Hematopoietic multipotent progenitor cell treated with erythropoietin and hydrocortisone succinate and interleukin-3 and kit ligand, for 8 days (in vitro differentiated cells): Measurements from ENCODE around the gene ASTN2.

Source experiments
- DNase-seq: peaks from one replicate; pipeline ENCODE4 v3.0.0-alpha.2; 2015

The ASTN2 gene

GRCh38 chr9:117414220-117414905 lies 494 bp downstream of the ASTN2 start:
- DNase-seq: no peak

GRCh38 chr9:117413346-117414219 lies 1.3 kb downstream of the ASTN2 start:
- DNase-seq: no peak

DNA sequence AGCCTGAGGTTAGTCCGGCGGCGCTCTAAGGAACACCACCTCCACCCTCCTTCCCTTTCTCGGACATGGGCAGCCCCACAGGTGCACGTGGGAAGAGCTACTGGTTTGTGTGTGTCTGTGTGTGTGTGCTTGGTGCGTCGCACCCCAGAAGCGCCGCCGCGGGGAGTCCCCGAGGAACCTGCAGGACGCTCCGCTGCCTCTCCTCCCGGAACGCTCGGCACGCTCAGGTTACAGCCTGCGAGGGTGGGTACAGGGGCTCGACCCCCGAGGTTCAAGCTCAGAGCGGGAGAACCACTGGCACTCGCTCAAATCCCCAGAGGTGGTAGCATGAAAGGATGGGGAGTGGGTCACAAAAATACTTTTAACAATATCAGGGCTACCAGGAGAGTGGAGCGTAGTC lies 2.0 kb downstream of the ASTN2 start:
- no peak for DNase-seq

GRCh38 chr9:117412006-117412715 lies 2.7 kb downstream of the ASTN2 start:
- no peak for DNase-seq

DNA sequence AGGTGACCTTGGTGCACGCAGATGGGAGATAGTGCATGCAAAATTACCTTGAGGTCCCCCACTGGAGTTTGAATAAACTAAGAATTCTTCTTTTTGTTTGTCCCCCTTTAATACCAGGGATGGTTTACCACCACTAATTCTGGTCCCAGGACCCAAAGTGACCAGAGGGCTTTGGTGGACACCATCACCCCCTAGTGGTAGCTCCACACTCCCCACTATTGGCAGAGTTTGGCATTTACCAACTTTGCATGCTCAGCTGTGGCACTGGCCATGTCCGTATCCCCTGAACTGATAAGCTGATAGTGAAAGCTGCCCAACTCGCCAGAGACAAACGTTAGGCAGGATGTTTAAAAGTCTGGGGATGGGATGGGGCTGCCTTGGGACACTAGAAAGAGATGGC lies 3.3 kb downstream of the ASTN2 start:
- peak; percentile 39 for DNase-seq

GRCh38 chr9:117409321-117409720 lies 5.5 kb downstream of the ASTN2 start:
- no peak for DNase-seq

- DNase-seq: no peak
Measured at GRCh38 chr9:117407436-117408022, 7.3 kb downstream of the ASTN2 start.

DNA sequence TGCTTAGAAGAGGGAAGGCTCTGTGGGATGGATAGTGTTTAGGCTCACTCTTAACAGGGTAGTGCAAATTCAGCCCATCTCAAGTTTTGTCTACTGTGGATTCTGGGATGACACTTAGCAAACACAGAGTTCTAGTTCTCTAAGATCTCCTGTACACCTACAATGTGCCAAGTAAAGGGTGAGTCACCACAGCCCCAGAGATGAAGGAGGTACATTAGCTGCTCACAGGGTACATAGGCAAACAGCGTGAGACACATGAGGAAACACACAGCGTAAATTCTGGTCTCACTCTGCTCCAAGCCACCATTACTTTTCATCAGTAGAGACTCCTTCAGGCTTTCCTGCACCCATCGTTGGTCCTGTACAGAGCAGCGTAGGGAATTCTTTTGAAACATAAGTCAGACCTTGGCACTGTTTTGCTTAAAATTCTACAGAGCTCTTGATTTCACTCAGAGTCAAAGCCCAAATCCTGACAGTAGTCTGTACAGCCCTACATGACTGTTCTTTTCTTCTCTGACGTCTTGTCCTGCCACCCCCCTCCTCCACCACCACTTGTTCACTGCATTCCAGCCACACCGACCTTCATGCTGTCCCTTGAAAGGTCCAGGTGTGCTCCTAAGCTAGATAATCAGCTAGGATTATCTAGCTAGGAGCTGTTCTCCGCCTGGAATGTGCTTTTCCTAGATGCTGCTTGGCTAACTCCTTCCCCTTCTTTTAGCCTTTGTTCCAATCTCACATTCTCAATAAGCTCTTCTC lies 8.7 kb downstream of the ASTN2 start:
- DNase-seq: no peak

DNA sequence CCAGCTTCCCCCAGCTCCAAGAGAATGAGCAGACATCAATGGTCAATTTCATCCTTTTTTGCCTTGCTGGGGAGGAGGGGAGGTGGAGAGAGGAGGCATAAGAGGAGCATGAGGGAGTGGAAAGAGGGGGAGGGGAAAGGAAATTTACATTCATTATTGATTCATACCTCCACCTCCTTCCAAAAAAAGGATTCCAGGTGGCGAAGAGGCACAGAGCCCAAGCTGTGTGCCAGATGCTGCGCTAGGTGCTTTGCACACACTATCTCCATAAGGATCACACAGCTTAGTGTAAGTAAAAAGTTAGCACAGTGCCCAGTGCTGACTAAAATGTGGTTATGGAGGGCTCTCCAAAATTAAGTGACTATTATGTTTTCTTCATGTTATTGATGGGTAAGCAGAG lies 11.0 kb downstream of the ASTN2 start:
- DNase-seq: no peak

GRCh38 chr9:117403403-117403811 lies 11.4 kb downstream of the ASTN2 start:
- DNase-seq: no peak

- no peak for DNase-seq
Measured at GRCh38 chr9:117400171-117400570, 14.7 kb downstream of the ASTN2 start.

DNA sequence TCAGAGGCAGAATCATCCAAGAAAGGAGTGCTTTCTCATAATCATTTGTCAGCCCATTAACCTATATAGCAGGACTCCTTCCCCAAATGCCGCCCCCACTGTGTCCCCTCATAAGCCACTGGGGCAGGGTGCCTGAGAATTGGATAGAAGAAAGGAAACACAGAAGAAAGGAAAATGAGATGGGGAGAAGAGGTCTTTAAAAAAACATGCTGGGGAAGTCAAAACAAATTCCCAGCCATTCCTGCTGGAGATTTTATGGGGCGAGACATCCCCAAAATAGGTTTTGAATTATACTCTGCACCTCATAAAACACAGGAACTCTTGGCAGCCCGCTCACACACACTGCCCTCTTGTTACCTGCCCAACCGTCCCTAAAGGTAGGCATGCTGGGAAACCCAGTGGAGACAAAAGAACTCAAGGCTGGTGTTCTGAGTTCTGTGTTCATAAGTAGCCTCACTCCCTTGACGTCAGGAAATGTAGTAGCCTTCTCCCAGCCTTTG lies 19.7 kb downstream of the ASTN2 start:
- no peak for DNase-seq

DNA sequence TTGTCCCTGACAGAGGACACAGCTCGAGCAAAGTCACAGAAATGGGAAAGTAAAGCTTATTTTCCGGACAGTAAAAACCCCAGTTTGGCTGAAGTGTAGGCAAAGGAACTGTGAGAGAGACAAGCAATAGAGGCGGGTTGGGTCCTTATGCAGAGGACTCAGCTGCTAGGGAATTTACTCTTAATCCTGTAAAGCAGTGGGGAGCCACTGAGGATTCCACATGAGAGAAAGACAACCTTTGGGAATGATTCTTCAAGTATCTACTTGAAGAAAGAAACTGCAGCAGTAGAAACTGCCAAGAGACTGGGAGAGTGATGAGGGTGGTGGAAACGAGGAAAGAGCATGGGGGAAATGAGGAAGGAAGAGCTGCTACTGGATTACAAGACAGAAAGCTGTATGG lies 20.2 kb downstream of the ASTN2 start:
- DNase-seq: no peak

DNA sequence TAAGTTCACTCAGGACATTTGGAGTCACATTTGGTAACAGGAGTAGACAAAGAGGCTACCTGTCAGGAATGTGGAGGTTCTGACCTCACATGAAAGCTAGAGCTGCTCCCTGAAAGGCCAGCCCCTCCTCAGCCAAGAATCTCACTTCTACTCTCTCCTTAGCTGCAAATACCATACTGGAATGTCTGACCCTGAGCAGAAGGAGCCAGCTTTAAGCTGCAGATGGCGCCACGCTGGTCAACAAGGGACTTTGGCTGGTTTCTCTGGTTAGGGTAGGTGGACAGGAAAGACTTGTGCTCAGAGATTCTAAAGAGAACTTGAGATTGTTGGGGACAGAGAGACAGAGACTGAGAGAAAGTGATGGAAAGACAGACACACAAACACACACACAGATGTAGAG lies 21.9 kb downstream of the ASTN2 start:
- DNase-seq: no peak

DNA sequence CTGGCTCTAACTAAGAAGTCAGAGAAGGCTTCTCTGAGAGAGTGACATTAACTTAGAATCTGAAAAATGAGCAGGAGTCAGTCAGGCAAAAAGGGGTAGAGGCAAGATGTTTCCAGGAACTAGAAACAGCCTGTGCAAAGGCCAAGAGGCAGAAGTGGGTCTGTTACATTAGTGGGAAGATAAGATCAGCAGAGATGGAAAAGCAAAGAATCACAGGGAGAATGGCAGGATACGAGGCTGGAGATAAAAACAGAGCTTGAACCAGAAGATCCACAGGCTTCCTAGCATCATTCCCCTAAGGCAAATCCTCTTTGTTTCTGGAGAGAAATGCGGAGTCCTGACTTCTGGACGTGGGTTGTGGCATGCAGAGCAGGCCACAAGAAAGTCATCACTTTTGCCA lies 27.4 kb downstream of the ASTN2 start:
- DNase-seq: no peak

GRCh38 chr9:117379341-117379740 lies 35.5 kb downstream of the ASTN2 start:
- DNase-seq: no peak

DNA sequence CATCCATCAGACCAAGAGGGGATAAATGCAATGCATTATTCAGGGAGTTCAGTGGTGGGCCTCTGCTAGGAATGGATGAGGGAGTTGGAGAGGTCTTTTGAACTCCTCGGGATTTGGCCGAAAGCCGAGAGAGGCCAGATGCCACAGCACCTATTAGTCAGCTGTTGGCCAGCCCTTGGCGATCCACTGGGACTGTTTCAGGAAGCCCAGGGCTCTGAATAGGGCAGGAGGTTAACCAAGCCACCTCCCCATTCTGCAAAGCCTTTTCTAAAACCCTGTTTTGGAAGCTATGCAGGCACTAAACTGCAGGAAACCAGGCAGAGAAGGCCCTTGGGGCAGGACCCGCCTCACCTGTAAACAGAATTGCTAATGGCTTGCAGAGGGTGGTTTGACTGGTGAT lies 37.8 kb downstream of the ASTN2 start:
- no peak for DNase-seq

- DNase-seq: no peak
Measured at GRCh38 chr9:117375956-117376355, 38.9 kb downstream of the ASTN2 start.

DNA sequence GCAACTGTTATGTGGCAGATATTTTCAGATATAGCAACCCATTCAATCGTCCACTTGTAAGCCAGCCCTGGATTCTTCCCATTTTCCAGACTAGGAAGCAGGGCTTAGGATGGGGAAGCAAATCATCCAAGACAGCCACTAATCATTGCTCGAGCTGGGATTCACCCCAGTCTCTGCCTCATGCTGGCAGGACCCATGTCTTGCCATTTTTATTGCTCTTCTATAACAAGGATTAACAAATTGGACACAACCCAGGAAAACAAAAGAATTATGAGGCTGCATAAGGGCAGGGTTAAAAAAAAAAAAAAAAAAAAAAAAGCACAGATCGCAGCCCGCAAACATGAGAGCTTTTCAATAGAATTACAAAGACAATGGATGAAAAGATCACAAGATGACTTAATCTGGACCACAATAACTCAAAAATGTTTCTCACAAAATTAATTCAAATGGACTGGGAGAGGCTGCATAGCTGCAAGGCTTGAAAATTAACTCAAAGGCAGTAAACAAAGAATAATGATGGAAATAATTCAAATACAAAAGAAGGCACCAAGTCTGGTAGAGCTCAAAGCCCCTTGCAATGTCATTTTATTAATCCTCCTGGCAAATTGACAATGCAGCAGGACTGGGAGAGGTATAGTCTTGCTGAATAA lies 40.7 kb downstream of the ASTN2 start:
- no peak for DNase-seq

- no peak for DNase-seq
Measured at GRCh38 chr9:117368684-117369230, 46.1 kb downstream of the ASTN2 start.

DNA sequence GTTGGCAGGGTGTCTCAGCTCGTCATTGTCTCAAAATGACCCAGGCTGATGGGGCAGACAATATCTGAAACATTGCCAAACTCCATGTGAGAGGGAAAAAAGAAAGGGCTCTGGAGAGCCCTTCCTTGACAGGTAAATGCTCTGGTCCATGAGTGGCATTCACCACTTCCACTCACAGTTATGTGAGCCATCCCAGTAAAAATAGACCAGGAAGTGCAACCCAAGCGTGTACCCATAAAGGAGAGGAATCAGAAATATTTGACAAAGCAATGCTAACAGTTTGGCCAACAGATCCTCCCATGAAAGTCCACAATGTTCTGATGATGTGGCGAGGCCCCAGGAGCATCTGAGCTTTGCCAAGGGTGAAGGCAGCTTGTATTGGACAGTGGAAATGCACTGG lies 49.4 kb downstream of the ASTN2 start:
- no peak for DNase-seq

- no peak for DNase-seq
Measured at GRCh38 chr9:117363006-117363405, 51.9 kb downstream of the ASTN2 start.
